Keratinocyte (primary cell): ENCODE results near the gene HS3ST3A1. TPM values are rescaled to one million over a fixed set of nuclear protein-coding genes. Genes with fewer than 3 reads are reported as not detected.

Experiments
- DNase-seq: peaks from one replicate; pipeline ENCODE4 v3.0.0-alpha.2; 2011; ENCODE audit warnings: low read depth, missing footprints, low spot score
- FAIRE-seq: peaks from 2 replicates; lab custom pipeline; 2011; peaks lifted over from hg19 to GRCh38; lab: Jason Lieb, UNC
- H2AFZ ChIP-seq: 2 replicates; pipeline ENCODE4 v1.6.0; 2012; ENCODE audit warnings: low read length, control low read depth, inconsistent platforms; ENCODE audit not compliant: control insufficient read depth
- H3K27ac ChIP-seq: 2 replicates; pipeline ENCODE4 v1.5.1; 2011; ENCODE audit warnings: low read length; ENCODE audit not compliant: control insufficient read depth, insufficient read depth
- H3K27me3 ChIP-seq: 3 replicates; pipeline ENCODE4 v1.6.0; 2011; ENCODE audit warnings: low read length; ENCODE audit not compliant: control insufficient read depth, insufficient read depth; ENCODE audit errors: extremely low read depth
- H3K36me3 ChIP-seq, 2 experiments: 2 replicates in 1 of 2; 3 replicates in 1 of 2; pipeline ENCODE4 v1.5.1; 2011; ENCODE audit warnings: low read length in 2 of 2, mild to moderate bottlenecking in 1 of 2; ENCODE audit not compliant: control insufficient read depth in 2 of 2, insufficient read depth in 2 of 2; ENCODE audit errors: extremely low read depth in 1 of 2
- H3K4me1 ChIP-seq: 3 replicates; pipeline ENCODE4 v1.5.1; 2011; ENCODE audit warnings: low read length; ENCODE audit not compliant: control insufficient read depth, insufficient read depth; ENCODE audit errors: extremely low read depth
- H3K4me2 ChIP-seq: 3 replicates; pipeline ENCODE4 v1.6.0; 2011; ENCODE audit warnings: low read depth, low read length; ENCODE audit not compliant: control insufficient read depth, insufficient read depth; ENCODE audit errors: extremely low read depth
- H3K4me3 ChIP-seq, 3 experiments: fragments of 200-600 bp in 1 of 3; sonication (generic) in 1 of 3; 2 replicates in 2 of 3; 3 replicates in 1 of 3; pipeline ENCODE4 v1.5.1; 2011 to 2016; ENCODE audit warnings: low read length in 3 of 3, mild to moderate bottlenecking in 3 of 3, control low read depth in 2 of 3, inconsistent platforms in 1 of 3, low read depth in 1 of 3, mixed read lengths in 1 of 3, mixed run types in 1 of 3, moderate library complexity in 1 of 3; ENCODE audit not compliant: control insufficient read depth in 2 of 3, insufficient read depth in 2 of 3; ENCODE audit errors: extremely low read depth in 1 of 3
- H3K79me2 ChIP-seq: 2 replicates; pipeline ENCODE4 v1.6.0; 2012; ENCODE audit warnings: low read length; ENCODE audit not compliant: control insufficient read depth, insufficient read depth
- H3K9ac ChIP-seq: 3 replicates; pipeline ENCODE4 v1.6.0; 2011; ENCODE audit warnings: low read length; ENCODE audit not compliant: control insufficient read depth, insufficient read depth; ENCODE audit errors: extremely low read depth
- H3K9me1 ChIP-seq: 3 replicates; pipeline ENCODE4 v1.6.0; 2011; ENCODE audit warnings: low read length; ENCODE audit not compliant: control insufficient read depth, insufficient read depth; ENCODE audit errors: extremely low read depth
- H3K9me3 ChIP-seq: 2 replicates; pipeline ENCODE4 v1.5.1; 2012; ENCODE audit warnings: low read depth, low read length; ENCODE audit not compliant: control insufficient read depth
- H4K20me1 ChIP-seq: 3 replicates; pipeline ENCODE4 v1.6.0; 2011; ENCODE audit warnings: low read length; ENCODE audit not compliant: control insufficient read depth, insufficient read depth; ENCODE audit errors: extremely low read depth
- CTCF ChIP-seq, 3 experiments: IDR thresholded peaks in 1 of 3; conservative IDR thresholded peaks in 1 of 3; optimal IDR thresholded peaks in 1 of 3; 2 replicates in 2 of 3; 3 replicates in 1 of 3; pipeline versions ENCODE3 to v1.5.1; 2011; ENCODE audit warnings: low read length in 3 of 3, mild to moderate bottlenecking in 3 of 3, moderate library complexity in 2 of 3, control low read depth in 1 of 3, inconsistent platforms in 1 of 3; ENCODE audit not compliant: insufficient read depth in 2 of 3; ENCODE audit errors: extremely low read depth in 1 of 3
- EZH2 ChIP-seq: IDR thresholded peaks from one replicate; pipeline ENCODE4 v1.6.1; 2012; ENCODE audit warnings: inconsistent platforms, mild to moderate bottlenecking, low read length, moderate library complexity
- dilution Hi-C: fragments of 300-500 bp; cut with MboI; formaldehyde crosslinking; loops from one replicate; pipeline ENCODE4 v1.7.0; 2020; ENCODE audit warnings: low sequenced_read_pairs; ENCODE audit not compliant: extremely low pct_ligation_motif_present
- polyA plus RNA-seq, 5 experiments: library from polyadenylated mRNA; depleted of rRNA in 3 of 5; stranded (reverse) in 3 of 5; stranded (forward) in 1 of 5; unstranded in 1 of 5; fragments of >200 nt; gene quantifications; 1 replicate in 1 of 5; 2 replicates in 3 of 5; 3 replicates in 1 of 5; pipeline versions ENCODE4 v1.2.1 to v1.2.3, GENCODE V29; 2011 to 2012; ENCODE audit warnings: missing spikeins in 2 of 5, low read depth in 1 of 5, low replicate concordance in 1 of 5

HS3ST3A1 gene
- polyA plus RNA-seq, 1 donor (not counting 4 experiments of a cell fraction or from before 2014, with no cell fraction given): 0.04 TPM

DNA sequence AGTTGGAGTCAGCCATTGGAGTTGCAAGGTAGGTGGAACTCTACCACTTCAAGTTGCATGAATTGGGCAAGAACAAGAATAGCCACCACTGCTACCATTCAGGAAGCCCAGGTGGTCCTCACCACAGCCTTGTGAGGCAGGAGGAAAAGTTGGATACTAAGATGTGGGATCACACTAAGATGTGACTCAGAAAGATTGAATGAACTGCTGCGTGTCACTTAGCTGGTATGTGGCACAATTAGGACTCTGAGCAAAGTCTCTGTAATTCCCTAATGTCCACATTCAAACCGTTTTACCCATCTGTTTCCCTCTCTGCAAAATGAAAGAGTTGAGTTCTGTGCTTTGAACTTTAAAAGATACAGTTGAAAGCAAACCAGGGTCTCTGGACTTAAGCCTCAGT is 44.7 kb upstream of the HS3ST3A1 start:
- DNase-seq (no peak), FAIRE-seq (no peak)
- no peaks in the 10 kb centered on the region for H3K27me3 ChIP-seq
- H3K9me3 ChIP-seq: no peaks in the 10 kb centered on the region
- H3K4me1 ChIP-seq: no peaks in the 10 kb centered on the region
- H3K79me2 ChIP-seq: no peaks in the 10 kb centered on the region
- no peaks in the 10 kb centered on the region for H3K36me3 ChIP-seq
- no peak overlapping the region for H2AFZ ChIP-seq
- no peaks in the 10 kb centered on the region for H4K20me1 ChIP-seq
- no peak overlapping the region for H3K4me2 ChIP-seq
- H3K27ac ChIP-seq: no peak overlapping the region
- no peak overlapping the region for H3K4me3 ChIP-seq
- TF ChIP-seq EZH2 (no peak), CTCF (optimal IDR thresholded peaks at IDR 0.05 in 1 of 3, IDR thresholded peaks at IDR 0.05 in 1 of 3, conservative IDR thresholded peaks at IDR 0.05 in 1 of 3; ENCODE audit: extremely low read depth in 1 of 3, insufficient read depth in 2 of 3, low read length in 3 of 3) (no peak)
- dilution Hi-C loops: no loop called here
- no peak overlapping the region for H3K9ac ChIP-seq
- H3K9me1 ChIP-seq: no peaks in the 10 kb centered on the region

- H3K9ac ChIP-seq: no peak overlapping the region
- FAIRE-seq: no peak
These were observed 41.5 kb upstream of the HS3ST3A1 start for GRCh38 chr17:13643180-13643579.

More at GRCh38 chr17:13643180-13643579, 41.5 kb upstream of the HS3ST3A1 start:
- Histone ChIP-seq H3K9me1 (no peaks in the 10 kb centered on the region), H2AFZ (no peak overlapping the region), H3K9me3 (no peaks in the 10 kb centered on the region), H3K27ac (no peak overlapping the region), H4K20me1 (no peaks in the 10 kb centered on the region), H3K4me2 (no peak overlapping the region), H3K4me1 (no peaks in the 10 kb centered on the region), H3K79me2 (no peaks in the 10 kb centered on the region), H3K27me3 (no peaks in the 10 kb centered on the region), H3K4me3 (no peak overlapping the region), H3K36me3 (no peaks in the 10 kb centered on the region)
- dilution Hi-C loops: no loop called here
- TF ChIP-seq EZH2 (no peak), CTCF (optimal IDR thresholded peaks at IDR 0.05 in 1 of 3, IDR thresholded peaks at IDR 0.05 in 1 of 3, conservative IDR thresholded peaks at IDR 0.05 in 1 of 3; ENCODE audit: extremely low read depth in 1 of 3, insufficient read depth in 2 of 3, low read length in 3 of 3) (no peak)
- no peak for DNase-seq
